Measurements from ENCODE around the gene OR7C1. TPM values are rescaled to one million over a fixed set of nuclear protein-coding genes. Genes with fewer than 3 reads are reported as not detected.

The OR7C1 gene
- total RNA-seq, 4 donors from 2014 or later = not detected

DNA sequence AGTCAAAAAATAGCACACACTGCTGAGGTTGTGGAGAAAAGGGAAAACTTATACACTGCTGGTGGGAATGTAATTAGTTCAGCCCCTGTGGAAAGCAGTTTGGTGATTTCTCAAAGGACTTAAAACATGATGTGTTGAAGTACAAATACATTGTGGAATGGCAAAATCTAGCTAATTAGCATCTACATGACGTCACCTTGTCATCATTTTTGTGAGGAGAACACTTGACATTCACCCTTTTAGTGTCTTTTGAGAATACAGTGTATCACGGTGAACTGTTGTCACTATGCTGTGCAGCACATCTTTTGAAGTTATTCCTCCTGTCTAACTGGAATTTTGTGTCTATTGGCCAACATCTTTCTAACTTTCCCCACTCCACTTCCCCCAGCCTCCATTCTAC, 8.2 kb upstream of the OR7C1 start:
- no peaks in the 10 kb centered on the region for H3K9me3 ChIP-seq
- no peak overlapping the region for H3K4me3 ChIP-seq
- no peaks in the 10 kb centered on the region for H3K27me3 ChIP-seq
- DNase-seq = no peak
- H3K36me3 ChIP-seq = no peaks in the 10 kb centered on the region
- no peaks in the 10 kb centered on the region for H3K4me1 ChIP-seq
- no peak overlapping the region for H3K27ac ChIP-seq
- TF ChIP-seq POLR2A (IDR thresholded peaks at IDR 0.05) = no peak
- TF ChIP-seq, protein P1, sequence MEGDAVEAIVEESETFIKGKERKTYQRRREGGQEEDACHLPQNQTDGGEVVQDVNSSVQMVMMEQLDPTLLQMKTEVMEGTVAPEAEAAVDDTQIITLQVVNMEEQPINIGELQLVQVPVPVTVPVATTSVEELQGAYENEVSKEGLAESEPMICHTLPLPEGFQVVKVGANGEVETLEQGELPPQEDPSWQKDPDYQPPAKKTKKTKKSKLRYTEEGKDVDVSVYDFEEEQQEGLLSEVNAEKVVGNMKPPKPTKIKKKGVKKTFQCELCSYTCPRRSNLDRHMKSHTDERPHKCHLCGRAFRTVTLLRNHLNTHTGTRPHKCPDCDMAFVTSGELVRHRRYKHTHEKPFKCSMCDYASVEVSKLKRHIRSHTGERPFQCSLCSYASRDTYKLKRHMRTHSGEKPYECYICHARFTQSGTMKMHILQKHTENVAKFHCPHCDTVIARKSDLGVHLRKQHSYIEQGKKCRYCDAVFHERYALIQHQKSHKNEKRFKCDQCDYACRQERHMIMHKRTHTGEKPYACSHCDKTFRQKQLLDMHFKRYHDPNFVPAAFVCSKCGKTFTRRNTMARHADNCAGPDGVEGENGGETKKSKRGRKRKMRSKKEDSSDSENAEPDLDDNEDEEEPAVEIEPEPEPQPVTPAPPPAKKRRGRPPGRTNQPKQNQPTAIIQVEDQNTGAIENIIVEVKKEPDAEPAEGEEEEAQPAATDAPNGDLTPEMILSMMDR (IDR thresholded peaks at IDR 0.05) = no peak

DNA sequence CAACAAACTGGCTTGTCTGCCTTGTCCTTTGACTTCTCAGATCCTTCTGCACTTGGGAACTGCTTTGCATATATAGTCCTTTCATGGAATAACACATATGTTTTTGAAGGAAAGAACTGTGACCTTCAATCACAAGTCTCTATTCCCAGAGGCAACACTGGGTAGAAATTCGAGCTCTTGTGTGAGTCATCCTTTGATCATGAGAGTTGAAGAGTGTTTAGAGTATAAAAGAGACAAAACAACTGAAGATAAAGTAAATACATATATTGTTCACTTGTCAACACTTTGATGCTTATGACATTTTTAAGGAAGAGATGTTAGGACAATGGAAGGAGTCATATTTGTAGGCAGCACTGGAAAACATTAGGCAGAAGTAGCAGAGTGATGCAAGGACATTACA, 5.2 kb upstream of the OR7C1 start:
- no peak for TF ChIP-seq POLR2A (IDR thresholded peaks at IDR 0.05)
- TF ChIP-seq, protein P1 (IDR thresholded peaks at IDR 0.05) = no peak
- DNase-seq = no peak
- H3K4me3 ChIP-seq = no peak overlapping the region
- no peaks in the 10 kb centered on the region for H3K36me3 ChIP-seq
- H3K27ac ChIP-seq = no peak overlapping the region
- H3K9me3 ChIP-seq = no peaks in the 10 kb centered on the region
- H3K4me1 ChIP-seq = no peaks in the 10 kb centered on the region
- no peaks in the 10 kb centered on the region for H3K27me3 ChIP-seq

DNA sequence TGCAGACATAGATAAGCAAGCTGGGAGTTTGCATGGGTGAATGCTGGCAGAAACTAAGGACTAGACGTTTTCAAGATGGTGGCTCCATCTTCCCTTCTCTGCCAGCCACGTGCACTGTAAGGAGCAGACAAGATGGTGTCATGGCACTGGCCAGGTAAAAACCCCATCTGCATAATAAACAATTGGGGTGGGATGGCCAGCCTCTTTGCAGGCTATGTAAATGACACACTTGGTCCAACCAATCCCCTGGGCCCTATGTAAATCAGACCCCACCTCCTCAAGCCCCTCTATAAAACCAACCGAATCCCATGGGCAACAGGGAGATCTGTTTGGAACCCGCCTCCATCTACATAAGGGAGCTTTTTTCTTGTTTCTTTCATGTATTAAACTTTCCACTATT, 2.4 kb upstream of the OR7C1 start:
- H3K9me3 ChIP-seq = no peaks in the 10 kb centered on the region
- DNase-seq = no peak
- no peak overlapping the region for H3K4me3 ChIP-seq

DNA sequence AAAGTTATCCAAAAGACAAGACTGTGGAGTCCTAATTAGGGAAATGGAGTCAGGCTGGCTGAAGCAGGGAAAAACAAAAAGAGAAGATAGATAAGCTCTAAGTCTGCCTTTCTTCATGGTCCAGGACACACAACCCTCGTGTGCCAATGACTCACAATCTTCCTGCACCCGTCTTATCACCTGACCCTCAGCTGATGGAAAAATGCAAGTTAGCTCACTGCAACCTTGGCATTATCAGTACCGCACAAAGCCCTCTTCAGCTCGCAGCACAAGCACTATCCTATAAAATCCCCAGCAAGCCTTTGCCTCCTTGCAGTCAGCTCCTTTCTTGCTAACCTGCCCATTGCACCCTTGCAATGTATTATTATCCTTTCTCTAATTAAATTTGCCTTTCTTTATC, 4.3 kb downstream of the OR7C1 start:
- Histone ChIP-seq H3K27ac (no peak overlapping the region), H3K4me3 (no peak overlapping the region), H3K36me3 (no peaks in the 10 kb centered on the region), H3K27me3 (no peaks in the 10 kb centered on the region), H3K9me3 (no peaks in the 10 kb centered on the region), H3K4me1 (no peaks in the 10 kb centered on the region)
- no peak for DNase-seq
- TF ChIP-seq POLR2A (IDR thresholded peaks at IDR 0.05) = no peak

More for the DNA sequence above, 2.4 kb upstream of the OR7C1 start:
- H3K27me3 ChIP-seq = no peaks in the 10 kb centered on the region
- no peaks in the 10 kb centered on the region for H3K4me1 ChIP-seq
- TF ChIP-seq, protein P1 (IDR thresholded peaks at IDR 0.05) = no peak
- TF ChIP-seq POLR2A (IDR thresholded peaks at IDR 0.05) = no peak
- H3K27ac ChIP-seq = no peak overlapping the region
- no peaks in the 10 kb centered on the region for H3K36me3 ChIP-seq

DNA sequence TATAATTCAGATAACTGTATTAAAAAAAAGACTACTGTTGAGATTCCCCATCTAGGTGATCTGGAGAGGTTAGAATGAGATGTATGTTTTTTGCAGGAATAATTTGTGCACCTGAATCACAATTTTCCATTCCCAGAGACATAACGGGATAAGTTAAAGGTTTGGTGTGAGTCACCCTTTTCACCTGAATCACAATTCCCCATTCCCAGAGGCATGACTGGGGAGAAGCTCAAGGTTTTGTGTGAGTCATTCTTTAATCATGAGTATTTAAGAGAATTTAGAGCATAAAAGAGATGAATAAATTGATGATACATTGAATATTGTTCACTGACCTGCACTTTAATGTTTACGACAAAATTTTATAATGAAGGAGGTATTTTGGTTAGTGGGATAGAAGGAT, 9.0 kb downstream of the OR7C1 start:
- H3K4me1 ChIP-seq = no peaks in the 10 kb centered on the region

GRCh38 chr19:14821937-14822336, 13.0 kb downstream of the OR7C1 start:
- no peak overlapping the region for H3K27ac ChIP-seq
- no peak for DNase-seq
- no peaks in the 10 kb centered on the region for H3K4me1 ChIP-seq
- no peaks in the 10 kb centered on the region for H3K9me3 ChIP-seq
- no peaks in the 10 kb centered on the region for H3K36me3 ChIP-seq
- H3K27me3 ChIP-seq = no peaks in the 10 kb centered on the region
- no peak overlapping the region for H3K4me3 ChIP-seq
- TF ChIP-seq, protein P1 (IDR thresholded peaks at IDR 0.05) = no peak
- no peak for TF ChIP-seq POLR2A (IDR thresholded peaks at IDR 0.05)

More for the DNA sequence above, 9.0 kb downstream of the OR7C1 start:
- Histone ChIP-seq H3K27ac (no peak overlapping the region), H3K4me3 (no peak overlapping the region), H3K36me3 (no peaks in the 10 kb centered on the region), H3K27me3 (no peaks in the 10 kb centered on the region), H3K9me3 (no peaks in the 10 kb centered on the region)
- TF ChIP-seq, protein P1 (IDR thresholded peaks at IDR 0.05) = no peak
- TF ChIP-seq POLR2A (IDR thresholded peaks at IDR 0.05) = no peak
- DNase-seq = no peak

All from Peyer's patch (tissue), 4 donors.